Smooth muscle cell (in vitro differentiated cells): ENCODE measurements around the gene SLC49A3. TPM values are rescaled to one million over a fixed set of nuclear protein-coding genes. Genes with fewer than 3 reads are reported as not detected.
A peak's percentile ranks its signal among the peaks of the same experiment; 100 is the strongest.
"Not testable (repeated sequence)": the region's sequence is repeated elsewhere in the genome, so short reads cannot be mapped to it uniquely, and the experiment has no call there.

Experiments
- DNase-seq: peaks from one replicate; lab custom pipeline; 2025; ENCODE audit not compliant: unreplicated experiment; lab: John Stamatoyannopoulos, UW
- H2AFZ ChIP-seq: fragments of 200-600 bp; sonication (generic); 2 replicates; pipeline ENCODE4 v1.6.0; 2016; ENCODE audit warnings: antibody characterized with exemption, low read depth, mild to moderate bottlenecking
- H3F3A ChIP-seq: fragments of 200-600 bp; sonication (generic); 2 replicates; pipeline ENCODE4 v1.6.0; 2017; ENCODE audit warnings: antibody characterized with exemption, low read depth
- H3K27ac ChIP-seq: fragments of 200-600 bp; sonication (generic); 2 replicates; pipeline ENCODE4 v1.5.1; 2016; ENCODE audit warnings: low read depth, mild to moderate bottlenecking
- H3K27me3 ChIP-seq: fragments of 200-600 bp; sonication (generic); 2 replicates; pipeline ENCODE4 v1.6.1; 2016; ENCODE audit warnings: low read depth, mild to moderate bottlenecking
- H3K36me3 ChIP-seq: fragments of 200-600 bp; sonication (generic); 2 replicates; pipeline ENCODE4 v1.5.1; 2016; ENCODE audit warnings: low read depth
- H3K4me1 ChIP-seq: fragments of 200-600 bp; sonication (generic); 2 replicates; pipeline ENCODE4 v1.5.1; 2016; ENCODE audit warnings: low read depth
- H3K4me2 ChIP-seq: fragments of 200-600 bp; sonication (generic); 2 replicates; pipeline ENCODE4 v1.6.0; 2016; ENCODE audit warnings: mild to moderate bottlenecking
- H3K4me3 ChIP-seq: fragments of 200-600 bp; sonication (generic); 2 replicates; pipeline ENCODE4 v1.5.1; 2016; ENCODE audit warnings: mild to moderate bottlenecking
- H3K79me2 ChIP-seq: fragments of 200-600 bp; sonication (generic); 2 replicates; pipeline ENCODE4 v1.6.0; 2016; ENCODE audit warnings: low read depth, mild to moderate bottlenecking
- H3K9ac ChIP-seq: fragments of 200-600 bp; sonication (generic); 2 replicates; pipeline ENCODE4 v1.6.0; 2016; ENCODE audit warnings: low read depth
- H3K9me3 ChIP-seq: fragments of 200-600 bp; sonication (generic); replicated peaks from 2 replicates; pipeline ENCODE4 v1.5.1; 2016; ENCODE audit warnings: low read depth
- H4K20me1 ChIP-seq: fragments of 200-600 bp; sonication (generic); 2 replicates; pipeline ENCODE4 v1.6.0; 2016; ENCODE audit warnings: low read depth
- CTCF ChIP-seq: fragments of 200-600 bp; sonication (generic); IDR thresholded peaks from 2 replicates; pipeline ENCODE4 v1.5.1; 2017; ENCODE audit warnings: borderline replicate concordance, mild to moderate bottlenecking, antibody characterized with exemption; ENCODE audit not compliant: insufficient read depth, poor library complexity, severe bottlenecking
- WGBS: methylation state at CpG from one replicate; pipeline ENCODE4 v1.1.7; 2016; ENCODE audit warnings: low lambda C conversion rate; 5-methylcytosine and 5-hydroxymethylcytosine counted together
- polyA plus RNA-seq: library from polyadenylated mRNA; unstranded; fragments of >200 nt; fragmentation: Nextera tagmentation; extraction: Ambion mirVana; gene quantifications from 2 replicates; pipeline ENCODE4 v1.2.1, GENCODE V29; 2016
- total RNA-seq: library from RNA; depleted of rRNA; stranded (reverse); fragments of >200 nt; gene quantifications from 2 replicates; pipeline ENCODE4 v1.2.3, GENCODE V29; 2014

The SLC49A3 gene
- 15.6 and 26.4 TPM in 2 replicates for total RNA-seq
- 40.2 and 40.3 TPM in 2 replicates for polyA plus RNA-seq

- Histone ChIP-seq H3K4me1 (peaks cover 10% of the 10 kb centered on the region), H3K4me2 (peak within 1 kb of the TSS; percentile 91), H3K27ac (peak within 1 kb of the TSS; percentile 97), H3K9me3 (no peaks in the 10 kb centered on the region), H3K79me2 (peaks cover 8% of the 10 kb centered on the region), H3K36me3 (no peaks in the 10 kb centered on the region), H3K9ac (peak within 1 kb of the TSS; percentile 81), H3K4me3 (peak within 1 kb of the TSS; percentile 57), H4K20me1 (no peaks in the 10 kb centered on the region), H3F3A (peaks cover 12% of the 10 kb centered on the region), H2AFZ (peak within 1 kb of the TSS; percentile 85), H3K27me3 (no peaks in the 10 kb centered on the region)
- no peak for TF ChIP-seq CTCF
- no peak for DNase-seq
- 24% methylated on average over 18 of the region's 59 CpGs for WGBS
Measured at GRCh38 chr4:688854-689681, at the start of gene SLC49A3. Gene SLC49A3 (minus strand): TSS chr4:689151. CDS start chr4:689127, 24 bp downstream.

- H3F3A ChIP-seq, H3K9ac ChIP-seq, H3K4me1 ChIP-seq, H3K79me2 ChIP-seq, H3K4me2 ChIP-seq, H3K27me3 ChIP-seq, H3K27ac ChIP-seq, DNase-seq, H3K4me3 ChIP-seq, H2AFZ ChIP-seq, H3K9me3 ChIP-seq: not testable (repeated sequence)
- over 99% methylated on average over 19 of the region's 34 CpGs for WGBS
- Histone ChIP-seq H4K20me1 (peaks cover 35% of the 10 kb centered on the region), H3K36me3 (peaks cover 14% of the 10 kb centered on the region)
Measured at GRCh38 chr4:736561-736960, 47.6 kb upstream of the SLC49A3 start.

- Histone ChIP-seq H3K9me3 (no peaks in the 10 kb centered on the region), H3F3A (peaks cover 3% of the 10 kb centered on the region), H4K20me1 (peaks cover 33% of the 10 kb centered on the region), H3K4me3 (no peak overlapping the region), H3K36me3 (peaks cover 14% of the 10 kb centered on the region), H3K4me2 (no peak overlapping the region), H3K79me2 (no peaks in the 10 kb centered on the region), H3K27me3 (no peaks in the 10 kb centered on the region), H3K4me1 (no peaks in the 10 kb centered on the region), H3K9ac (no peak overlapping the region), H3K27ac (no peak overlapping the region), H2AFZ (no peak overlapping the region)
- DNase-seq = no peak
- no peak for TF ChIP-seq CTCF
- 98% methylated on average over 8 of the region's 8 CpGs for WGBS
Measured at GRCh38 chr4:735583-735982, 46.6 kb upstream of the SLC49A3 start.

GRCh38 chr4:734951-735350, 46.0 kb upstream of the SLC49A3 start:
- no peak overlapping the region for H3K4me2 ChIP-seq
- H3K4me3 ChIP-seq = no peak overlapping the region
- no peak overlapping the region for H2AFZ ChIP-seq
- H3K9ac ChIP-seq = no peak overlapping the region
- H3K9me3 ChIP-seq = no peaks in the 10 kb centered on the region
- DNase-seq = no peak
- no peak for TF ChIP-seq CTCF
- H3F3A ChIP-seq = peaks cover 3% of the 10 kb centered on the region
- peaks cover 14% of the 10 kb centered on the region for H3K36me3 ChIP-seq
- no peaks in the 10 kb centered on the region for H3K4me1 ChIP-seq
- peaks cover 33% of the 10 kb centered on the region for H4K20me1 ChIP-seq
- 98% methylated on average over 9 of the region's 9 CpGs for WGBS
- peaks cover 6% of the 10 kb centered on the region for H3K79me2 ChIP-seq
- H3K27me3 ChIP-seq = no peaks in the 10 kb centered on the region
- H3K27ac ChIP-seq = no peak overlapping the region
